BJ (cell line): Measurements from ENCODE around the gene C11orf58. TPM values are rescaled to one million over a fixed set of nuclear protein-coding genes. Genes with fewer than 3 reads are reported as not detected.

Experiments
- CTCF ChIA-PET: fragments of 350-600 bp; formaldehyde crosslinking; extraction: SDS; loops from one replicate; lab custom pipeline; 2021; ENCODE audit warnings: antibody characterized with exemption, inconsistent platforms; lab: Yijun Ruan, JAX
- POLR2A ChIA-PET: fragments of 300-600 bp; sonication (Branson Sonifier 250); formaldehyde crosslinking; extraction: SDS; loops from one replicate; lab custom pipeline; 2021; ENCODE audit warnings: antibody characterized with exemption; lab: Charles Lee
- DNase-seq: peaks from one replicate; pipeline ENCODE4 v3.0.0-alpha.2; 2011; ENCODE audit warnings: low read depth
- H3K27me3 ChIP-seq: 2 replicates; pipeline ENCODE4 v1.6.0; 2011; ENCODE audit warnings: low read length; ENCODE audit not compliant: control insufficient read depth, insufficient read depth
- H3K36me3 ChIP-seq: 2 replicates; pipeline ENCODE4 v1.5.1; 2011; ENCODE audit warnings: low read length; ENCODE audit not compliant: control insufficient read depth, insufficient read depth
- H3K4me3 ChIP-seq: 2 replicates; pipeline ENCODE4 v1.5.1; 2011; ENCODE audit warnings: low read depth, mild to moderate bottlenecking, control low read depth, low read length
- CTCF ChIP-seq: IDR thresholded peaks from 2 replicates; pipeline ENCODE4 v1.5.1; 2011; ENCODE audit warnings: low read depth, mild to moderate bottlenecking, control low read depth, inconsistent platforms, low read length, moderate library complexity; ENCODE audit not compliant: insufficient read depth
- polyA plus RNA-seq: library from polyadenylated mRNA; depleted of rRNA; stranded (reverse); fragments of >200 nt; gene quantifications from 2 replicates; pipeline ENCODE4 v1.2.3, GENCODE V29; 2011

Gene C11orf58
- polyA plus RNA-seq, 1 experiment = 115 TPM

DNA sequence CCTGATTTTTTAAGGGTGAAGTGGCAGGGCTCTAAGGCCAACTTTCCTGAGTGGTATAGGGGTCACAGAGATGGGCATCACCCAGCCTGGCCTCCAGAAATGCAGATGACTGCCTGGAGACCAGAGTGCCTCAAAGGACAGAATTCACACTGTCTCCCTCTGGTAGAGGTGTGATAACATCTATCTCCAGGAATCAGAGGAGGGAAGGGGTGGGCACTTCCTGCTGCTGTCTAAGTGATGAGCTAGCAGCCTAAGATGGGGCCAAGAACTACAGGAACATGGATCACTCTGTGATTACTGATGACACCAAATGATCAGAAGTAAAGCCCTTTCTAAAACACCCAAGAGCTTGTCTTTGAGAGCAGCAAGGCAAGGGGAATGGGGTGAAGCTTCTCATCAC is 61.9 kb downstream of the C11orf58 start:
- no peak for DNase-seq
- CTCF ChIA-PET = interaction anchor here (0.7 to 2.9 kb wide), 3 partner anchors 10 to 15 kb away, joined by 3 to 14 read pairs (median 3); no protein-coding TSS in a partner anchor
- POLR2A ChIA-PET = no interaction called here
- Histone ChIP-seq H3K36me3 (no peaks in the 10 kb centered on the region), H3K4me3 (no peak overlapping the region), H3K27me3 (no peaks in the 10 kb centered on the region)
- no peak for TF ChIP-seq CTCF

DNA sequence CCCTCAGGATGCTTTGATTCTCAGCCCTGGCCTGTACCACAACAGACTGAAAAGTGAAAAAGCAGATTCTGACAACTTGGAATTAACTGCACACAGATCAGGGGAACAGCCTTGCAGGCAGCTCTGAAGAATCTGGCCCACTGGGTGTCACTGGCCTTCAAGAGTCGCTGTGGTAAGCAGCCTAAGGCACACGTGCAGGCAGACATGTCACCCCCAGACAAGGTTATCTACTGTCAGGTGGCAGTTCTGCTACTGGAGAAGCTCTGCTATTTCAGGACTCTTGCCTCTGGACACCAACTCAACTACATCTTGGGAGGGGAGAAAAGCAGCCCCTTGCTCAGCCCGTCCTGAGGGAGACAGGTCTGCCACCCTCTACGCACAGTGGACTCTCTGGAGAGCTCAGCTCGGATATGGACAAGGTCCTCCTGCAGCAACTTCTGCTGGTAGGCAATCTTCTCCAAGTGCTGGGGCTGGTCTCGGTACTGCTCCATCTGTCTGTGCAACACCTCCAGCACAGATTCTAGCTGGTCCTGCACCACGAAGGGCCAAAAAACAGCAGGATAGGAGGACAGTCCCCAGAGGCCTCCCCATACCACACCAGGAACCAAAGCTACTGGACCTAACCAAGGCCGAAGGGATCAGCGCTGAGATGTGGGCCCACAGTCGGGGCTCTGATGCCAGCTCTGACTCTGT is 63.0 kb downstream of the C11orf58 start:
- TF ChIP-seq CTCF = no peak
- CTCF ChIA-PET = interaction anchor here (0.9 to 2.9 kb wide), 4 partner anchors 9 to 19 kb away, joined by 3 to 14 read pairs (median 6); no protein-coding TSS in a partner anchor
- no peaks in the 10 kb centered on the region for H3K27me3 ChIP-seq
- H3K36me3 ChIP-seq = no peaks in the 10 kb centered on the region
- DNase-seq = no peak
- H3K4me3 ChIP-seq = no peak overlapping the region
- POLR2A ChIA-PET = no interaction called here

DNA sequence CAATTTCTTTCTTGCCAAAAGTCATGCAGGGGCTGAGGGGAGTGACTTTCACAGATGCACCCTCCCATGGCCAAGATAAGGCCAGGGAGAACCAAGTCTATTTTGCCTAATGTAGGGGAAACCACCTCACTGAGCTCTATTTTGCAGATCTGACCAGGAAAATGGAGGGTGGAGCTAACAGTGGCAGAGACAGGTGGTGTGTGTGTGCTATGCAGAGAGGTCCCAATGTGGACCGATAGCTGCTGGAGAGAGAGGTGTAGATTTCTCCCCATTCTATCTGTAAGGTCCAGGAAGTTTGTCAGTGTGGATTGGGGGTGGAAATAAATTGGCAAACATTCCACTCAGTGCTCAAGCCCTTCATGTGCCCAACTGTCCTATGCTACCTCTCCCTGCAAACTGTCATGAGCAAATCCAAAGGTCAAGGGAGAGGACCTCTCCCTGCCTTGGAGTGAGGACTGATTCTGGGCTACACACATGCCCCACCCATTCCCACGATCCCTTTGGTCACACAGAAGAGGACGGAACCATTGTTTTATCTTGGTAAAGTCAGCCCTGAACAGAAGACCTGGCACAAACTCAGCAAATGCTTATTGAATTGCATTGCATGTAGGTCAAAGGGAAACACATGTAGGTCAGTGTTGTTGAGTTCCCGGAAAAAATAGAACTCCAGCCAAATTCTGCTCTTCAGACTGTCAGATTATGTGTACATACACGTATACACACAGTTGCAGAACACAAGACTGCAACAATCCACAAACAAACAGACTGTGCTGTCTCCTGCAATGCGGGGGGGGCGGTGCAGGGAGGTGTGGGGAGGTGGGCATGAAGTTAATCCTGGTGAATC is 65.9 kb downstream of the C11orf58 start:
- no peak for TF ChIP-seq CTCF
- POLR2A ChIA-PET = no interaction called here
- H3K36me3 ChIP-seq = no peaks in the 10 kb centered on the region
- CTCF ChIA-PET = interaction anchor here (1.4 kb wide), 1 partner anchor 16 kb away, joined by 4 read pairs; no protein-coding TSS in a partner anchor
- no peak for DNase-seq
- H3K4me3 ChIP-seq = no peak overlapping the region
- H3K27me3 ChIP-seq = no peaks in the 10 kb centered on the region; the same call in 1 of the 2 replicates

GRCh38 chr11:16805938-16806337 is 67.5 kb downstream of the C11orf58 start:
- ChIA-PET CTCF (interaction anchor here (1.4 to 1.7 kb wide), 2 partner anchors 14 to 18 kb away, joined by 4 to 6 read pairs; no protein-coding TSS in a partner anchor), POLR2A (no interaction called here)
- DNase-seq = no peak
- Histone ChIP-seq H3K4me3 (no peak overlapping the region), H3K36me3 (no peaks in the 10 kb centered on the region), H3K27me3 (no peaks in the 10 kb centered on the region; the same call in 1 of the 2 replicates)
- no peak for TF ChIP-seq CTCF

- ChIA-PET POLR2A (no interaction called here), CTCF (interaction anchor here (0.6 to 1.4 kb wide), 2 partner anchors 16 to 271 kb away, joined by 3 to 4 read pairs; partner anchors contain the start of gene RPS13)
- TF ChIP-seq CTCF = no peak
These were observed 68.3 kb downstream of the C11orf58 start for GRCh38 chr11:16806791-16807190.

More at GRCh38 chr11:16806791-16807190, 68.3 kb downstream of the C11orf58 start:
- Histone ChIP-seq H3K36me3 (no peaks in the 10 kb centered on the region), H3K4me3 (no peak overlapping the region), H3K27me3 (no peaks in the 10 kb centered on the region; the same call in 1 of the 2 replicates)
- no peak for DNase-seq
